Measurements from ENCODE around the gene DCTN2. TPM values are rescaled to one million over a fixed set of nuclear protein-coding genes. Genes with fewer than 3 reads are reported as not detected.
A peak's percentile ranks its signal among the peaks of the same experiment; 100 is the strongest.

Gene DCTN2
- total RNA-seq, 2 donors from 2014 or later, result 110 to 114 TPM

DNA sequence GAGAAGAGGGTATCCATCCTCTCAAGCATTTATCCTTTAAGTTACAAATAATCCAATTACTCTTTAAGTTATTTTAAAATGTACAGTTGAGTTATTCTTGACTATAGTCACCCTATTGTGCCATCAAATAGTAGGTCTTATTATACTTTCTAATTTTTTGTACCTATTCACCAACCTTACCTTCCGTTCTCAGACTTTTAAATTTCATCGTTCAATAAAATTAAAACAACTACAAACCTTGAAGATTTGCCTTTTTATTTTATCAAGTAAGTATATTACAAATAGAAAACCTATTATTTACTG, 972 bp upstream of the DCTN2 start:
- whole genome bisulfite sequencing, 2 experiments (ENCODE audit: insufficient coverage in 1 of 2, insufficient read length in 1 of 2), result 100% methylated on average over 2 of the region's 2 CpGs; no CpG with 5 or more reads in 1 of the 2 experiments
- no peaks in the 10 kb centered on the region for H3K9me3 Mint-ChIP-seq

DNA sequence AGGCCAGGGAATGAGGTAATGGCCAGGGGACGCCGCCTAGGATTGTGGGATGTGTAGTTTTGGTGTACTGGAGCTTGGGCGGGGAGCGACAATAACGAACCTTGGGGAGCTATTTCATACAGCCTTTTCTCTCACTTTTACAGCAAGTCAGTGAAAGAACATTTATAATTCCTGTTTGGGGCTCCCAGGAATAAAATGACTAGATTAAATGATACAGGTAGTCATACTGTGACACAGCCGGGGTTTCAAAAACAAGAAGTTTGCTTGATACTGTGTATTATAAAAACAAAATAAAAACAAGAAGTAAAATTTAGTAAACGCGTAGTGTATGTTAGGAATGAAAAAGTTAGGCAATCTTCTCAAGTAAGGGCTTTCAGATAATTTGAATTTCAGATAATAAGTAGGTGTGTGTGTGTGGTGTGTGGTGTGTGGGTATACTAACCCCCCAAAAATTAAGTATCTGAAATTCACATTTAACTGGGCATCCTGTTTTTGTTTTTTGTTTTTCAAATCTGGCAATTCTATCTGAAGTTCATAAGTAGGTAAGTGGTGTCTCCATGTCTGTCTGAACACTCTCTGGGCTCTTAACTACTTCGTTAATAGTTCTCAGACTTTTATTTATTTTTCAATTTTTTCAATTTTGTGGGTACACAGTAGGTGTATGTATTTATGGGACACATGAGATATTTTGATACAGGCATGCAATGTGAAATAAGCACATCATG, 458 bp upstream of the DCTN2 start:
- Histone ChIP-seq H3K9ac (ENCODE audit: extremely low read depth, low read length, poor library complexity, severe bottlenecking) (no peak overlapping the region), H3K4me3 (ENCODE audit: low read length) (peak overlapping the region; percentile 92), H3K4me1 (ENCODE audit: control insufficient read depth, insufficient read depth, low read length) (peaks cover 4% of the 10 kb centered on the region), H3K27ac (ENCODE audit: low read depth, low read length) (no peak overlapping the region), H3K27me3 (ENCODE audit: control insufficient read depth, insufficient read depth, low read length, poor library complexity, severe bottlenecking) (peaks cover 32% of the 10 kb centered on the region), H3K9me3 (ENCODE audit: control insufficient read depth, low read length) (no peaks in the 10 kb centered on the region), H3K36me3 (ENCODE audit: control insufficient read depth, insufficient read depth, low read length) (peaks cover 12% of the 10 kb centered on the region)
- H3K9me3 Mint-ChIP-seq, result no peaks in the 10 kb centered on the region
- H3K27me3 Mint-ChIP-seq (ENCODE audit: insufficient read depth), result peaks cover 38% of the 10 kb centered on the region
- peak overlapping the region; percentile 97 for H3K4me3 Mint-ChIP-seq
- no peak for DNase-seq
- peaks cover 18% of the 10 kb centered on the region for H3K4me1 Mint-ChIP-seq
- 21 to 39% methylated on average over 3 to 9 of the region's 9 CpGs for WGBS, 2 experiments (ENCODE audit: insufficient coverage in 1 of 2, insufficient read length in 1 of 2)
- peaks cover 4% of the 10 kb centered on the region for H3K36me3 Mint-ChIP-seq (ENCODE audit: low read depth)
- TF ChIP-seq, protein P1, sequence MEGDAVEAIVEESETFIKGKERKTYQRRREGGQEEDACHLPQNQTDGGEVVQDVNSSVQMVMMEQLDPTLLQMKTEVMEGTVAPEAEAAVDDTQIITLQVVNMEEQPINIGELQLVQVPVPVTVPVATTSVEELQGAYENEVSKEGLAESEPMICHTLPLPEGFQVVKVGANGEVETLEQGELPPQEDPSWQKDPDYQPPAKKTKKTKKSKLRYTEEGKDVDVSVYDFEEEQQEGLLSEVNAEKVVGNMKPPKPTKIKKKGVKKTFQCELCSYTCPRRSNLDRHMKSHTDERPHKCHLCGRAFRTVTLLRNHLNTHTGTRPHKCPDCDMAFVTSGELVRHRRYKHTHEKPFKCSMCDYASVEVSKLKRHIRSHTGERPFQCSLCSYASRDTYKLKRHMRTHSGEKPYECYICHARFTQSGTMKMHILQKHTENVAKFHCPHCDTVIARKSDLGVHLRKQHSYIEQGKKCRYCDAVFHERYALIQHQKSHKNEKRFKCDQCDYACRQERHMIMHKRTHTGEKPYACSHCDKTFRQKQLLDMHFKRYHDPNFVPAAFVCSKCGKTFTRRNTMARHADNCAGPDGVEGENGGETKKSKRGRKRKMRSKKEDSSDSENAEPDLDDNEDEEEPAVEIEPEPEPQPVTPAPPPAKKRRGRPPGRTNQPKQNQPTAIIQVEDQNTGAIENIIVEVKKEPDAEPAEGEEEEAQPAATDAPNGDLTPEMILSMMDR (conservative IDR thresholded peaks at IDR 0.05), result no peak
- H3K27ac Mint-ChIP-seq, result no peak overlapping the region

More for the DNA sequence above, 972 bp upstream of the DCTN2 start:
- TF ChIP-seq, protein P1 (conservative IDR thresholded peaks at IDR 0.05), result no peak
- Mint-ChIP-seq H3K36me3 (ENCODE audit: low read depth) (peaks cover 4% of the 10 kb centered on the region), H3K4me3 (no peak overlapping the region), H3K27me3 (ENCODE audit: insufficient read depth) (peaks cover 38% of the 10 kb centered on the region), H3K27ac (no peak overlapping the region), H3K4me1 (peaks cover 23% of the 10 kb centered on the region)
- Histone ChIP-seq H3K4me1 (ENCODE audit: control insufficient read depth, insufficient read depth, low read length) (peaks cover 4% of the 10 kb centered on the region), H3K9me3 (ENCODE audit: control insufficient read depth, low read length) (no peaks in the 10 kb centered on the region), H3K36me3 (ENCODE audit: control insufficient read depth, insufficient read depth, low read length) (peaks cover 12% of the 10 kb centered on the region), H3K27me3 (ENCODE audit: control insufficient read depth, insufficient read depth, low read length, poor library complexity, severe bottlenecking) (peaks cover 32% of the 10 kb centered on the region), H3K27ac (ENCODE audit: low read depth, low read length) (no peak overlapping the region), H3K9ac (ENCODE audit: extremely low read depth, low read length, poor library complexity, severe bottlenecking) (no peak overlapping the region), H3K4me3 (ENCODE audit: low read length) (no peak overlapping the region)
- DNase-seq, result no peak

DNA sequence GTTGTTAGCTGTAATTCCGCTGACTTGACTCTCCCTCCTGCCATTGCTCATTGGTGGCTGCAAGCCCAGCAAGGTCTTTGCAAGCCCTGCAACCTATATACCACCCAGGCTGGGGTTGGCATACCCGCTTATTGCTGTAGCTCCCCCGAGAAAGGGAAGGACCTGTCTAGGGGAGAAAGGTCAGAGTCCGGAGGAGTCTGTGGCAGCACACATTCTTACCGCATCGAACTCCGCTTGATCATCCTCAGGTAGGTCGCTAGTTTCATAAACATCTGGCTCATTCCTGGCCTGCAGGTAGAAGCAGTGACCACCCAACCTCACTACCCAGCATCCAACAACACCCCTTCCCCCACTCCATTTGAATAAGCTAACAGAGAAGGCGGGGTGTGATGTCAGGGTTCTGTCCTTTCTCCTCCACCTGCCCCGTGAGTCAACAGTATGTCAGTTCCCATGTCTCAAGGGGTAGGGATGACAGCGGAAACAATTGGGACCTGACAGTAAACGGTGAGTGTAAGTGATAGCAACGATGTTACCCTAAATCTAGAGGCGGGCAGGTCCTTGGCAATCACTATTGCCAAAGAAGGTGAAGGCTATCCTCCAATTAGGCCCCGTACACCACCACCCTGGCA, 1.1 kb downstream of the DCTN2 start:
- Histone ChIP-seq H3K4me3 (ENCODE audit: low read length) (peak overlapping the region; percentile 92), H3K36me3 (ENCODE audit: control insufficient read depth, insufficient read depth, low read length) (peaks cover 21% of the 10 kb centered on the region), H3K9ac (ENCODE audit: extremely low read depth, low read length, poor library complexity, severe bottlenecking) (peak overlapping the region; percentile 86), H3K27ac (ENCODE audit: low read depth, low read length) (no peak overlapping the region), H3K9me3 (ENCODE audit: control insufficient read depth, low read length) (no peaks in the 10 kb centered on the region), H3K4me1 (ENCODE audit: control insufficient read depth, insufficient read depth, low read length) (peaks cover 4% of the 10 kb centered on the region), H3K27me3 (ENCODE audit: control insufficient read depth, insufficient read depth, low read length, poor library complexity, severe bottlenecking) (peaks cover 31% of the 10 kb centered on the region)
- Mint-ChIP-seq H3K4me3 (peak overlapping the region; percentile 97), H3K4me1 (peaks cover 17% of the 10 kb centered on the region), H3K9me3 (no peaks in the 10 kb centered on the region), H3K36me3 (ENCODE audit: low read depth) (peaks cover 12% of the 10 kb centered on the region), H3K27me3 (ENCODE audit: insufficient read depth) (peaks cover 33% of the 10 kb centered on the region), H3K27ac (peak overlapping the region; percentile 82)
- 64 to 73% methylated on average over 10 to 15 of the region's 15 CpGs for WGBS, 2 experiments (ENCODE audit: insufficient coverage in 1 of 2, insufficient read length in 1 of 2)
- TF ChIP-seq, protein P1 (conservative IDR thresholded peaks at IDR 0.05), result no peak
- DNase-seq, result peak; percentile 64
